Erythroblast (primary cell): ENCODE results near the gene MAEA.

Experiments used
- DNase-seq, 2 experiments: peaks; one replicate each; lab custom pipeline; 2025; lab: John Stamatoyannopoulos, UW
- GATA1 ChIP-seq: IDR thresholded peaks from 2 replicates; pipeline ENCODE4 v1.6.1; 2011; ENCODE audit warnings: low read depth, mild to moderate bottlenecking, control low read depth, low read length, moderate library complexity
- POLR2A ChIP-seq: IDR thresholded peaks from 2 replicates; pipeline ENCODE4 v1.6.1; 2011; ENCODE audit warnings: mild to moderate bottlenecking, low read length

Gene MAEA

DNA sequence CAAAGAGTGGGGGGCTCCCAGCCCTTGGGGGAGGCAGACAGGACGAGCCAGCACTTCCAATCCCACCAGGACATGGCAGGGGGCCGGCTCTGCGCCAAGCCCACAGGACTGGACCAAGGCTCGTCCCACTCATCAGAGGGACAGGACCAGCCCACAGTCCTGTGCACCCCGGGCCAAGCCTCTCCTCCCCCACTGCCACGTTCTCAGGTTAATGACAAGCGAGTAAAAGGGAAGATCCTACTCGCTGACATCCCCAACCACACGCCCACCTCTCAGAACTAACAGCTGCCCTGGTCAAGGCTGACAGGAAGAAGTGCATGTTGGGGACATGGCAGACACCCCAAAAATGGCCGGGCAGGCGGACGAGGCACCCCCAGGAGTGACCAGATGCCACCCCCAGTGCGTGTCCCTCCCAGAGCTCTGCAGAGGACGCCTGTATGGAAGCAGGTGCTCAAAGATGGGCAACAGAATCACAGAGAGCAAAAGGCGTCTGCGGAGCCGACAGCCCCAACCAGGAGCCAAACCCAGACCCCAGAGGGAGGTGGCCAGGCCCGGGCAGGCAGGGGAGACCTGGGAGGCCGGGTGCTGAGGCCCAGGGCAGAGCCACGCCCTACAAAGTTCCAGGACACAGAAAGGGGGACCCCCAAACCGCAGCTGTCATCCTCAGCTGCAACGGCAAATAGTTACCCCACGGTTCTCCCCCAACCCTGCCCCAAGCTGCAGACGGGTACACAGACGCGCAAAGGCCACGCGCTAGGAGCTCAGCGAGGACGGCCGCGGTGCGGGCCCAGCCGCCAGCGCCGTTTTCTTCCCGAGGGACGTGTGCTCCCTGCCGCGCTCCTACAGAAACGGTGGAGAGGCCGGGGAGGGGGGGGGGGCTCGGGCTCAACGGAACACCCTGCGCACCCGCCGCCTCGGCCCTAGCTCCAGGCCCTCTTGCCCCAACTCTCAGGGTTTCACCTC lies 42.5 kb upstream of the MAEA start:
- DNase-seq, result peak; percentile 43 to 61
- no peak for TF ChIP-seq GATA1
- TF ChIP-seq POLR2A, result no peak

DNA sequence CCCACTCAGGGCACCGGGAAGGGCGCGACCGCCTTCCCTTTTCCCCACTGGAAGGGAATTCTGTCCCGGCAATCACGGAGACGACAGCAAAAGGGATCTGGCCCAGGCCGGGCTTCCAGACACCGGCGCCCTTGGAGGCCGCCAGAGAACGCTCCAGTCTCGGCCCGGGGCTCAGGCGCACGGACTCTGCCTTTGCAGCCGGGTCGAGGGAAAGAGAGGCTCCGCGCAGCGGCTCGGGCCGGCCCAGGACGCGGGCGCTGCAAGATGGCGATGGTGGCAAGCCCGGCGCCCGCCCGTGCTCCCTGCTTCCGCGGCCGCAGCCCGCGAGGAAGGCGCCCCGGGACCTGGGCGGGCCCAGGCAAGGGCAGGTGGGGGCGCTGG lies 41.8 kb upstream of the MAEA start:
- peak in 1 of 2 experiments; percentile 87 for DNase-seq
- no peak for TF ChIP-seq GATA1
- no peak for TF ChIP-seq POLR2A

DNA sequence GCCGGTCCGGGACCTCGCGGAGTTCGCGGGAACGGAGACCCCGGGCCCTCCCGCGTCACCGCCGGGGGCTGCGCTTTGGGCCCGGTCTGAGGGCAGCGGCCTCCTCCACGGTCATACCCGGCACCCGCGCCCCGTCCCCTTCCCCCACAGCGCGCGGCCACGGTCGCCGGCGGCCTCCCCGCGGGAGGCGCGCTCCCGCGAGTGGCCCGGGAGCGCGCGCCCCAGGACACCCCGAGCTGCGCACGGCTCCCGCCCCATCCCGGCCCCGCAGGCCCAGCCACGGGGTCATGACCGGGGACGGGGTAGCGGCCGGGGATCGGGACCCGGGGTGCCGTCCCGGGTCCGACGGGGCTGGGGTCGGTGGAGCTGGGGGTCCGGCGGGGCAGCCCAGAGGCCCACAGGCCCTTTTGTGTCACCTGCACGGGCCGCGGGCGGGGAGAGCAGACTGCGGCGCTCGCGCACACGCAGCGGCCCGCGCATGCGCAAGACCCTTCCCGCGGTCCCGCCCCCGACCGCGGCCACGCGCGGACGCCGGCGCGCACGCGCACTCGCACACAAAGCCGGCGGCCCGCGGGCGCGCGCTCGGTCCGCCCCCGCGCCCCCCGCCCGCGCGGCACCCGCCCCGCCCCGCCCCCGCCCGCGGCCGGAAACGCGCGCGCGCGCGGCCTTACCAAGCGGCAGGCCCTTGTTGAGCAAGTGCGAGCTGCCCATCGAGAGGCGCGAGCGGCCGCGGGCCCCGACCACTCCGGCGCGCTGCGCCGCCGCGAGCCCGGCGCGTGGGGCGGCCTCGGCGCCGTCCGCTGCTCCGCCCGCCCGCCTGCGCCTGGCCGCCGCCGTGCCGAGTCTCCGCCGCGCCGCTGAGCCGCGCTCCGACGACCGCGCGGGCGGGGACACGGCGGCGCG lies 41.2 kb upstream of the MAEA start, which contains the start of gene CTBP1:
TSS of gene CTBP1 (minus strand) at position 886 of the 903 bp plus-strand sequence. CDS start 7,799 bp downstream, outside the sequence.
- DNase-seq, result peak; percentile 91 to 96
- peak; percentile 58 for TF ChIP-seq POLR2A
- no peak for TF ChIP-seq GATA1

- DNase-seq, result peak; percentile 94 to 97
- TF ChIP-seq GATA1 (no peak), POLR2A (peak; percentile 21)
Observed at GRCh38 chr4:1249148-1249730, 40.5 kb upstream of the MAEA start.

- no peak for TF ChIP-seq POLR2A
- no peak for TF ChIP-seq GATA1
- DNase-seq, result no peak
Observed at GRCh38 chr4:1249731-1250526, 39.8 kb upstream of the MAEA start.

GRCh38 chr4:1250527-1250812 lies 39.2 kb upstream of the MAEA start:
- DNase-seq, result no peak
- TF ChIP-seq POLR2A (no peak), GATA1 (no peak)

GRCh38 chr4:1250921-1251772 lies 38.5 kb upstream of the MAEA start:
- no peak for DNase-seq

GRCh38 chr4:1251773-1252066 lies 38.0 kb upstream of the MAEA start:
- no peak for DNase-seq
- TF ChIP-seq GATA1, result no peak

More at GRCh38 chr4:1250921-1251772, 38.5 kb upstream of the MAEA start:
- no peak for TF ChIP-seq POLR2A
- TF ChIP-seq GATA1, result no peak

DNA sequence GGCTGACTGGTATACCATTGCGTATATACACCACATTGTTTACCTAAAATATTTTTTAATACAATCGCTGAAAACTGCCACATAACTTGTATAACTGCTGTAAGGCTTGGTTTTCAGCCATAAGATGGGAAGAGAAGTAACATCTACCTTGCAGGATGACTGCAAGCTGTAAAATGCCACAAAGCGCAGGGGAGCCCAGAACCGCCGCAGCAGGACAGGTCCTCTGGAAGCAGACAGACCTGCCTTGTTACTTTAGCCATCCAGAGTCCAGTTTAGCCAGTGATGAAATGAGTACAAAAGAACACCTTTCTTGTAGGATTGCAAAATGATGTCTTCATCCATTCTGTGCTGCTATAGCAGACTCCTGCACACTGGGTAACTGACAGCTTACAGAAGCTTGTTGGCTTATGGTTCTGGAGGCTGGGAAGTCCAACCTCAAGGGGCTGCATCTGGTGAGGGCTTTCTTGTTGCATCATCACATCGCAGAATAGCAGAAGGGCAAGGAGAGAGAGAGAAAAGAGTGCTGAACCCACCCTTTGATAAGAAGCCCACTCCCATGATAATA lies 36.7 kb upstream of the MAEA start:
- DNase-seq, result no peak
- TF ChIP-seq GATA1, result no peak
- no peak for TF ChIP-seq POLR2A

- no peak for DNase-seq
Observed at GRCh38 chr4:1253831-1254230, 35.9 kb upstream of the MAEA start.

GRCh38 chr4:1255151-1255550 lies 34.5 kb upstream of the MAEA start:
- TF ChIP-seq POLR2A, result no peak
- no peak for DNase-seq

More at GRCh38 chr4:1253831-1254230, 35.9 kb upstream of the MAEA start:
- TF ChIP-seq GATA1 (no peak), POLR2A (no peak)

DNA sequence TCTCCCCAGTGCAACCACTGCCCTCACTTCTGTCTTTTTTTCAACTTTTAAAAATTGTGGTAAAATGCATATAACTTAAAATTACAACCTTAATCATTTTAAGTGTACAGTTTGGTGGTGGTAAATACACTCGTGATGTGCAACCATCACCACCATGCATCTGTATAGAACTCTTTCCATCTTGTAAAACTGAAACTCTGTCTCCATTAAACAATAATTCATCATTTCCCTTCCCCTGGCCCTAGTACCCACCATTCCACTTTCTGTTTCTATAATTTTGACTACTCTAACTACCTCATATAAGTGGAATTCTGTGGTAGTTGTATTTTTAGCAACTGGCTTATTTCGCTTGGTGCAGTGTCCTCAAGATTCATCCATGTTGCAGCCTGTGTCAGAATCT lies 34.0 kb upstream of the MAEA start:
- TF ChIP-seq POLR2A (no peak), GATA1 (no peak)
- no peak for DNase-seq
